Measurements from ENCODE around the gene UBL3. TPM values are rescaled to one million over a fixed set of nuclear protein-coding genes. Genes with fewer than 3 reads are reported as not detected.

The UBL3 gene
- total RNA-seq, 4 donors from 2014 or later, result 23.4 to 35.0 (median 33.3) TPM

DNA sequence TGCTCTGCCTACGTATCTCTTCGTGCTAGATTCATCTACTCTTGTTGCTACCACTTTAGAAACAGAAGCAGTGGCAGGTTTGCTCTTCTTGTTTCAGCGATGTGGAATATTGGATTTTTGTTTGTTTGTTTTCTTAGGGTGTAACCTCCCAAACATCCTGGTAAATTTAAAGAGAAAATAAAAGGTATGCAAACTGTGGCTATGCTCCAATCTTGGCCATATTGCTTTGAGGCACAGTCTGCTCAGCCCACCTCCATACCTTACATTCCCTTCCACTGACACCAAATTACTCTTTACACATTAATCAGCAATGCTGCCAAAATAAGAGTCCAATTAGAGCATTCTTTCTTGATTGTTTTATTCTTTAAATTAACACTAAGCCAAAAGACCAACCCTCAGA is 25.2 kb upstream of the UBL3 start:
- H3K9me3 ChIP-seq, result no peaks in the 10 kb centered on the region
- H3K4me1 ChIP-seq, result no peaks in the 10 kb centered on the region
- H3K36me3 ChIP-seq, result no peaks in the 10 kb centered on the region
- H3K27me3 ChIP-seq, result no peaks in the 10 kb centered on the region
- H3K4me3 ChIP-seq, result no peak overlapping the region
- WGBS, 2 donors, result 70 to 71% methylated on average over 3 of the region's 3 CpGs
- DNase-seq (ENCODE audit: low spot score in 2 of 2), result no peak
- no peak for TF ChIP-seq EP300 (IDR thresholded peaks at IDR 0.05)
- no peak for TF ChIP-seq POLR2A (IDR thresholded peaks at IDR 0.05)
- TF ChIP-seq, protein P1, sequence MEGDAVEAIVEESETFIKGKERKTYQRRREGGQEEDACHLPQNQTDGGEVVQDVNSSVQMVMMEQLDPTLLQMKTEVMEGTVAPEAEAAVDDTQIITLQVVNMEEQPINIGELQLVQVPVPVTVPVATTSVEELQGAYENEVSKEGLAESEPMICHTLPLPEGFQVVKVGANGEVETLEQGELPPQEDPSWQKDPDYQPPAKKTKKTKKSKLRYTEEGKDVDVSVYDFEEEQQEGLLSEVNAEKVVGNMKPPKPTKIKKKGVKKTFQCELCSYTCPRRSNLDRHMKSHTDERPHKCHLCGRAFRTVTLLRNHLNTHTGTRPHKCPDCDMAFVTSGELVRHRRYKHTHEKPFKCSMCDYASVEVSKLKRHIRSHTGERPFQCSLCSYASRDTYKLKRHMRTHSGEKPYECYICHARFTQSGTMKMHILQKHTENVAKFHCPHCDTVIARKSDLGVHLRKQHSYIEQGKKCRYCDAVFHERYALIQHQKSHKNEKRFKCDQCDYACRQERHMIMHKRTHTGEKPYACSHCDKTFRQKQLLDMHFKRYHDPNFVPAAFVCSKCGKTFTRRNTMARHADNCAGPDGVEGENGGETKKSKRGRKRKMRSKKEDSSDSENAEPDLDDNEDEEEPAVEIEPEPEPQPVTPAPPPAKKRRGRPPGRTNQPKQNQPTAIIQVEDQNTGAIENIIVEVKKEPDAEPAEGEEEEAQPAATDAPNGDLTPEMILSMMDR (IDR thresholded peaks at IDR 0.05), result no peak
- H3K27ac ChIP-seq, result no peak overlapping the region

DNA sequence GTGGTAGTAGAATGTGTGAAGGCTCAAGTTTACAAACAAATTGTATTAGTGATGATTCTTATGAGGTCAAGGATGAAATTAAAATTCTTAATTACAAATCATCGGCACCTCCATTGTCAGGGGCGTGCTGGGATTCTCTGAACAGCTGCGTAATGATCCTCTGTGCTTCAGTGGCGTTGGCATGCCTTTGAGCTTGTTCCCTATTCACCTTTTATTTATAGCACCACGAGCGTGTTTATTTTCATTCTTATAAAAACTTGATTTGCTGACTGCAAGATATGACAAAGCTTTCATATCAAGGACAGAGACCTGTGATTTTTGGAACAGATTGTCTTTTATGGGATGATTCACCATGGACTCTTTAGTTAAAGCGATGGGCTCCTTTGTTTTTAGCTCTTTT is 18.2 kb upstream of the UBL3 start:
- H3K4me3 ChIP-seq, result no peak overlapping the region
- H3K36me3 ChIP-seq, result no peaks in the 10 kb centered on the region
- H3K27ac ChIP-seq, result no peak overlapping the region
- WGBS, 2 donors, result 82 to 86% methylated on average over 7 of the region's 7 CpGs
- no peaks in the 10 kb centered on the region for H3K4me1 ChIP-seq
- H3K27me3 ChIP-seq, result no peaks in the 10 kb centered on the region
- H3K9me3 ChIP-seq, result no peaks in the 10 kb centered on the region
- no peak for TF ChIP-seq EP300 (IDR thresholded peaks at IDR 0.05)
- TF ChIP-seq, protein P1 (IDR thresholded peaks at IDR 0.05), result no peak
- no peak for TF ChIP-seq POLR2A (IDR thresholded peaks at IDR 0.05)
- DNase-seq (ENCODE audit: low spot score in 2 of 2), result no peak

DNA sequence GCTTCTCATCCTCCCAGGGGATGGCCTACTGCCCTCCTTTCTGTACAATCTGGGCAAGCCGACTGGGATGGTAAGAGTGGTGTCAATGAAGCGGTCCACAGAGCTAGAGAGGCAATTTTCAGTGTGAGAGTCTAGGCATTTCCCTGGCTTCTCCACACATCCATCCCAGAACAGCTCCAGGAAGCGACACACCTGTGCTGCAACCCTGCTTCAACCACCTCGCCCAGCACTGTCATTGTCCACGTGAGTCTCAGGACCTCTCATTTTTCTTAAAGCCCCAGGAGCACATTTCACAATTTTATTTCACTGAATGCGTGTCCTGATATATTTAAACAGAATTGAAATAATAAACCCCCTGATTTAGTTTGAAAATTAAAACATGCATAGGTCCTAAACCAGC is 15.5 kb upstream of the UBL3 start:
- H3K27me3 ChIP-seq, result no peaks in the 10 kb centered on the region
- WGBS, 2 donors, result 69 to 82% methylated on average over 6 of the region's 6 CpGs

DNA sequence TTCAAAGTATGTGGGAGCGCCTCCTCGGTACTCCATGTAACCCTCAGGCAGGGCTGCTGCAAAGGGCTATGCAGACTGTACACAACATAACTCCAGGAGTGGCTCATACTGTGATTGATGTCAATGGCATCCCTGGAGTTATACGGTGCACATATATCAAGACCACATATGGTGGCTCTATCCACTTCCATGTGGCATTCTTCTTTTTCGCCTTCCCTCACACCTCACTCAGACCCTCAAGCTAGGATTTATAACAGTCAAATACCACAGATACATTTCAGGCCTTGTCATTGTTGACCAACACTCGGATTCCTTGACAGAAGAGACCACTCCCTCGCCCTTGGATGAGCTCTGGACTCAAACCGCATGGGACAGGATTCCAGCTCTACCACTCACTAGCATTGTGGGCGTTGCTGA is 11.3 kb upstream of the UBL3 start:
- DNase-seq (ENCODE audit: low spot score in 2 of 2), result no peak
- Histone ChIP-seq H3K27me3 (no peaks in the 10 kb centered on the region), H3K9me3 (no peaks in the 10 kb centered on the region), H3K4me3 (no peak overlapping the region), H3K36me3 (no peaks in the 10 kb centered on the region), H3K27ac (no peak overlapping the region), H3K4me1 (no peaks in the 10 kb centered on the region)
- TF ChIP-seq EP300 (IDR thresholded peaks at IDR 0.05) (no peak), POLR2A (IDR thresholded peaks at IDR 0.05) (no peak)
- TF ChIP-seq, protein P1 (IDR thresholded peaks at IDR 0.05), result no peak
- 95 to 96% methylated on average over 8 of the region's 8 CpGs for WGBS, 2 donors

More for the DNA sequence above, 15.5 kb upstream of the UBL3 start:
- no peaks in the 10 kb centered on the region for H3K4me1 ChIP-seq
- no peak overlapping the region for H3K4me3 ChIP-seq
- H3K27ac ChIP-seq, result no peak overlapping the region
- DNase-seq (ENCODE audit: low spot score in 2 of 2), result no peak
- no peaks in the 10 kb centered on the region for H3K36me3 ChIP-seq
- TF ChIP-seq, protein P1 (IDR thresholded peaks at IDR 0.05), result no peak
- TF ChIP-seq POLR2A (IDR thresholded peaks at IDR 0.05) (no peak), EP300 (IDR thresholded peaks at IDR 0.05) (no peak)
- H3K9me3 ChIP-seq, result no peaks in the 10 kb centered on the region

DNA sequence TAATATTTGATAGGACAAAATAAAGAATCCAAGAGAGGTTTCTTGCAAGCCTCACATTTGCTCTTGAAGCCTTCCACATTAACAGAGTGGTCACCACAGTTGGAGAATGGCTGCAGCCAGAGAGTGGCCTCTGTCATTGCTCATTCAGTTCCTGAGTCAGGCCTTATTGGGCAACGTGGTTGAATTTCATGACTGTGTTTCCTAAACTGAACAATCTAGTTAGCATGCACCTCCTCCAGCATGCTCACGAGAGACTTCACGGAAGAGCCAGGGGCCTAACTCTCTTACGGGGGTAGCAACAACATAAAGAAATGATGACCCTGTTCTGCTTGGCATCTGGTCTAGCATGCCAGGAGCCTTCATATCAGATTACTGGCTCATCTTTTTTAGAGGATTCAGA is 9.6 kb upstream of the UBL3 start:
- WGBS, 2 donors, result 84 to 88% methylated on average over 4 of the region's 4 CpGs
- no peaks in the 10 kb centered on the region for H3K36me3 ChIP-seq
- H3K27me3 ChIP-seq, result no peaks in the 10 kb centered on the region
- H3K9me3 ChIP-seq, result no peaks in the 10 kb centered on the region
- DNase-seq (ENCODE audit: low spot score in 2 of 2), result no peak
- H3K4me3 ChIP-seq, result no peak overlapping the region
- TF ChIP-seq POLR2A (IDR thresholded peaks at IDR 0.05), result no peak
- TF ChIP-seq, protein P1 (IDR thresholded peaks at IDR 0.05), result no peak
- TF ChIP-seq EP300 (IDR thresholded peaks at IDR 0.05), result no peak
- H3K27ac ChIP-seq, result no peak overlapping the region
- no peaks in the 10 kb centered on the region for H3K4me1 ChIP-seq

Measured in tibial nerve (tissue), 4 donors.